Measurements from ENCODE around the gene ZSCAN16. TPM values are rescaled to one million over a fixed set of nuclear protein-coding genes. Genes with fewer than 3 reads are reported as not detected.

ZSCAN16 gene
- total and polyA plus RNA-seq, 9 of the 15 experiments (the other 6 are each of a cell fraction or from before 2014, with no cell fraction given): 0.08 TPM; not detected in 8

GRCh38 chr6:28080631-28081485, 43.6 kb upstream of the ZSCAN16 start (continued):
- TF ChIP-seq ZNF518B (CRISPR knock-in tag; IDR thresholded peaks at IDR 0.05): no peak
- TF ChIP-seq BRD4 (IDR thresholded peaks at IDR 0.05): peak; percentile 71; the same call in 1 of the 2 replicates
- TF ChIP-seq TSC22D4 (tag; IDR thresholded peaks at IDR 0.05): no peak
- peak; percentile 32; the same call in 1 of the 2 replicates for TF ChIP-seq POLR2G (IDR thresholded peaks at IDR 0.05; ENCODE audit: low read depth, low read length)
- no peak for TF ChIP-seq HNRNPH1 (optimal IDR thresholded peaks at IDR 0.05; ENCODE audit: low read depth, low read length)
- 0 out of 2 replicates have a peak, but pooled peaks have one; percentile 28 for TF ChIP-seq PHB (CRISPR knock-in tag; IDR thresholded peaks at IDR 0.05)
- no peak for TF ChIP-seq ZNF780A (CRISPR knock-in tag; IDR thresholded peaks at IDR 0.05)
- TF ChIP-seq SREBF1 (IDR thresholded peaks at IDR 0.05; ENCODE audit: borderline replicate concordance, low read depth, low read length): peak; percentile 74; the same call in 1 of the 2 replicates
- no peak for TF ChIP-seq TFAM (CRISPR knock-in tag; conservative IDR thresholded peaks at IDR 0.05)
- no peak for TF ChIP-seq COPS2 (conservative IDR thresholded peaks at IDR 0.05)
- TF ChIP-seq CREM (IDR thresholded peaks at IDR 0.05; ENCODE audit: low read depth): peak; percentile 98
- TF ChIP-seq RNF219 (CRISPR knock-in tag; IDR thresholded peaks at IDR 0.05): no peak
- no peak for TF ChIP-seq ZNF280B (CRISPR knock-in tag; IDR thresholded peaks at IDR 0.05)
- no peak for TF ChIP-seq EZH2 (IDR thresholded peaks at IDR 0.05; ENCODE audit: borderline replicate concordance, low read depth, low read length)
- no peak for TF ChIP-seq ZNF217 (CRISPR knock-in tag; IDR thresholded peaks at IDR 0.05)
- TF ChIP-seq HOXB6 (CRISPR knock-in tag; IDR thresholded peaks at IDR 0.05; ENCODE audit: borderline replicate concordance): peak; percentile 57; the same call in 1 of the 2 replicates
